ENCODE results near the gene CYB5A. TPM values are rescaled to one million over a fixed set of nuclear protein-coding genes. Genes with fewer than 3 reads are reported as not detected.

CYB5A gene
- total RNA-seq, 1 donor from 2014 or later, result 28.3 TPM

DNA sequence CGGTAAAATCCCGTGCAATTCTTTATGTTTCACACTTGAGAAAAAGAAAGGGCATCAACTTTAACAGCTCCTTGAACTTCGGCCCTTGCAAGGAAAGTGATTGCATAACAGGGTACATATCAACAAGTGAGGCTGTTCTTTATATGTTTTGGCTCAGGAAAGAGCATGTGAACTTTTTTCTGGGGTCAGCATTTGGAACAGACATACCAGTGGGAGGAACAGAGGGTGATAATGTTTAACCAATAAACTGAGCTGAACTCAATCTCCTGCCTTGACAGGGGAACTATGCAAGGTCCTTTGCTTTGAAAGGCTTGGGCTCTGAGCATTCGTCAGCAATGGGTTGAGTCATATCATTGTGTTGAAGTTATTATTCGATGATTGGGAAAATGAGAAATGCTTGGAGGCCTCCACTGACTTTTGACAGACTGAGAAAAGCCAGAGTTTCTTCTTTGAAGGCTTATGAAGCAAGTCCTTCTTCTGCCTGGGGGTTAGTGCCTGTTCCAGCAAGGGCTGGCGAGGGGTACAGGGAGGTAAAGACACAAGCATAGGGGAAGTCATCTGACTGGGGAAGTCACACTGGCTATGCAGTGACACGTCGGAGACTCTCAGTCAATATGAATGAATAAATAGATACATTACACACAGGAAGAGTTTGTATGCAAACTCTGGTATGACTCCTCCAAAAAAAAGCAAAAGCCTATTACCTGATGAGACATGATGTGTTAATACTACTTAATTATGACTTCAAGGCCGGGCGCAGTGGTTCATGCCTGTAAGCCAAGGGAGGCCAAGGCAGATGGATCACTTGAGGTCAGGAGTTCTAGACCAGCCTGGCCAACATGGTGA lies 57.2 kb downstream of the CYB5A start:
- Mint-ChIP-seq H3K27me3 (ENCODE audit: unreplicated experiment) (peaks cover 11% of the 10 kb centered on the region), H3K36me3 (ENCODE audit: unreplicated experiment) (peaks cover 5% of the 10 kb centered on the region), H3K4me1 (ENCODE audit: low read depth, unreplicated experiment) (no peaks in the 10 kb centered on the region), H3K27ac (ENCODE audit: unreplicated experiment) (no peak overlapping the region), H3K9me3 (ENCODE audit: unreplicated experiment) (peaks cover 2% of the 10 kb centered on the region), H3K4me3 (ENCODE audit: unreplicated experiment) (no peak overlapping the region)
- DNase-seq, result no peak
- TF ChIP-seq, protein P1, sequence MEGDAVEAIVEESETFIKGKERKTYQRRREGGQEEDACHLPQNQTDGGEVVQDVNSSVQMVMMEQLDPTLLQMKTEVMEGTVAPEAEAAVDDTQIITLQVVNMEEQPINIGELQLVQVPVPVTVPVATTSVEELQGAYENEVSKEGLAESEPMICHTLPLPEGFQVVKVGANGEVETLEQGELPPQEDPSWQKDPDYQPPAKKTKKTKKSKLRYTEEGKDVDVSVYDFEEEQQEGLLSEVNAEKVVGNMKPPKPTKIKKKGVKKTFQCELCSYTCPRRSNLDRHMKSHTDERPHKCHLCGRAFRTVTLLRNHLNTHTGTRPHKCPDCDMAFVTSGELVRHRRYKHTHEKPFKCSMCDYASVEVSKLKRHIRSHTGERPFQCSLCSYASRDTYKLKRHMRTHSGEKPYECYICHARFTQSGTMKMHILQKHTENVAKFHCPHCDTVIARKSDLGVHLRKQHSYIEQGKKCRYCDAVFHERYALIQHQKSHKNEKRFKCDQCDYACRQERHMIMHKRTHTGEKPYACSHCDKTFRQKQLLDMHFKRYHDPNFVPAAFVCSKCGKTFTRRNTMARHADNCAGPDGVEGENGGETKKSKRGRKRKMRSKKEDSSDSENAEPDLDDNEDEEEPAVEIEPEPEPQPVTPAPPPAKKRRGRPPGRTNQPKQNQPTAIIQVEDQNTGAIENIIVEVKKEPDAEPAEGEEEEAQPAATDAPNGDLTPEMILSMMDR (IDR thresholded peaks at IDR 0.05; ENCODE audit: partially characterized antibody, unreplicated experiment), result no peak

DNA sequence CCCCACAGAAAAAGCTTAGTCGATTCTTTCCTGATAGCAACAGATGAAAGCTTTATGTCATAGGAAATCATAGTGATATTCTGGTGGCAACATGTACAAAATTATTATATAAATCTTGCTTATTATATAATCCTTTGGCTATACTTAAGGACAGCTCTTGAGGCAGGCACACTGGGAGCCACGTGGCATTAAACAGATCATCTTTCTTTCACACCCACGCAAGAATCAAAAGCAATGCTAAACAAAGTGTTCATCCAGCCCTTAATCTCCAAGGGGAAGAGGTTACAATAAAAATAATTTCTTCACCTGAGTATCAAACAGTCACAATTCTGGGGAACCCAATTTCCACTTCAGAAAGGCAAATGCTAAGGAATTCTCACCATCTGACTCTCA lies 57.8 kb downstream of the CYB5A start:
- TF ChIP-seq, protein P1 (IDR thresholded peaks at IDR 0.05; ENCODE audit: partially characterized antibody, unreplicated experiment), result no peak
- H3K9me3 Mint-ChIP-seq (ENCODE audit: unreplicated experiment), result peaks cover 2% of the 10 kb centered on the region
- no peak overlapping the region for H3K4me3 Mint-ChIP-seq (ENCODE audit: unreplicated experiment)
- peaks cover 5% of the 10 kb centered on the region for H3K36me3 Mint-ChIP-seq (ENCODE audit: unreplicated experiment)
- no peaks in the 10 kb centered on the region for H3K4me1 Mint-ChIP-seq (ENCODE audit: low read depth, unreplicated experiment)
- no peak for DNase-seq
- H3K27me3 Mint-ChIP-seq (ENCODE audit: unreplicated experiment), result peaks cover 11% of the 10 kb centered on the region
- no peak overlapping the region for H3K27ac Mint-ChIP-seq (ENCODE audit: unreplicated experiment)

DNA sequence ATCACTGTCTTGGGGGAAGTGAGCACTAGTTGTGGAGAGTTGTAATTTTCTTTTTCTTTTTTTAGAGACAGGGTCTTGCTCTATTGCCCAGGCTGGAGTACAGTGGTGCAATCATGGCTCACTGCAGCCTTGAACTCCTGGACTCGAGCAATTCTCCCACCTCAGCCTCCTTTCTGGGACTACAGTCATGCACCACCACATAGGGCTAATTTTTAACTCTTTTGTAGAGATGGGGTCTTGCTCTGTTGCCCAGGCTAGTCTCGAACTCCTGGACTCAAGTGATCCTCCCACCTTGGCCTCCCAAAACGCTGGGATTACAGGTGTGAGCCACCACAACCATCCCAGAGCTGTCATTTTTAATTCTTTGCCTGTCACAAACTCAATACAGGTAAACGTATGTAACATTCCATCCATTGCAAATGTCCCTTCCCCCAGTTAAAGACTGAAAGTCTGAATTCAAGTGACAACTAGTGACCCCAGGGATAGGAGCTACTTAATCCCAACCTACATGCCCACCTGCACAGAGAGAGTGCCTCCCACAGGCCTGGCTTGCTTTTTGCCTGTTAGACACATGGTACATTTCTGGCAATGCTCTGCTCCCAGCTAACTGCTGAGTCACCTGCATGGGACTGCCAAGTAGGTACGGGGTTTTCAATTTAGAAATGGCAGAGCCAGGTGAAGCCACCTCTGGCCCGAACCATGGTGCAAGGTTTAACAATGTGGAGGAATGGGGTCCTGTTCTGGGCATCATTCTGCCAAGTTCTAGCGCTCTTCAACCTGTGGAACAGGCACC lies 60.6 kb downstream of the CYB5A start:
- no peak for DNase-seq
- TF ChIP-seq, protein P1 (IDR thresholded peaks at IDR 0.05; ENCODE audit: partially characterized antibody, unreplicated experiment), result no peak
- Mint-ChIP-seq H3K4me1 (ENCODE audit: low read depth, unreplicated experiment) (no peaks in the 10 kb centered on the region), H3K9me3 (ENCODE audit: unreplicated experiment) (no peaks in the 10 kb centered on the region), H3K4me3 (ENCODE audit: unreplicated experiment) (no peak overlapping the region), H3K27ac (ENCODE audit: unreplicated experiment) (no peak overlapping the region), H3K27me3 (ENCODE audit: unreplicated experiment) (peaks cover 8% of the 10 kb centered on the region), H3K36me3 (ENCODE audit: unreplicated experiment) (no peaks in the 10 kb centered on the region)

DNA sequence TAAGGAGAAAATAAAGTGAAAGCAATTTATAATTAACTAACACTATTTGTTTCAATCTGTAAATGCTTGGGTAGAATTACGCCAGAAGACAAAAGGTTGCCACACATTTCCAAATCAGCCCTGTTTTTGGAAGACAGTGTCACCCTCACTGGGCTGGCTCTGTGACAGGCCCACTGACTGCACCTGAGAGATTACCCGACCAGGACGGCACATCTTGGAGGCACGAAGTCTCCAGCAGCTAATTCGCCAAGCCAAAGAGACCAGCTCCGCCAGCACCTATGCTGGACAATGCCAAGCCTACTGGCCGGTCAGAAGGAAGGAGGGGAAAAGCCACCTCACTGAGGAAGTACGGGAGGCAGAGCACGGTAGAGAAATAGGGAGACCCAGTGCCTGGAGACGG lies 61.9 kb downstream of the CYB5A start:
- H3K36me3 Mint-ChIP-seq (ENCODE audit: unreplicated experiment), result no peaks in the 10 kb centered on the region
- no peak for DNase-seq
- no peak overlapping the region for H3K27ac Mint-ChIP-seq (ENCODE audit: unreplicated experiment)
- TF ChIP-seq, protein P1 (IDR thresholded peaks at IDR 0.05; ENCODE audit: partially characterized antibody, unreplicated experiment), result no peak
- H3K4me3 Mint-ChIP-seq (ENCODE audit: unreplicated experiment), result no peak overlapping the region
- no peaks in the 10 kb centered on the region for H3K4me1 Mint-ChIP-seq (ENCODE audit: low read depth, unreplicated experiment)
- H3K9me3 Mint-ChIP-seq (ENCODE audit: unreplicated experiment), result no peaks in the 10 kb centered on the region
- H3K27me3 Mint-ChIP-seq (ENCODE audit: unreplicated experiment), result peaks cover 8% of the 10 kb centered on the region

DNA sequence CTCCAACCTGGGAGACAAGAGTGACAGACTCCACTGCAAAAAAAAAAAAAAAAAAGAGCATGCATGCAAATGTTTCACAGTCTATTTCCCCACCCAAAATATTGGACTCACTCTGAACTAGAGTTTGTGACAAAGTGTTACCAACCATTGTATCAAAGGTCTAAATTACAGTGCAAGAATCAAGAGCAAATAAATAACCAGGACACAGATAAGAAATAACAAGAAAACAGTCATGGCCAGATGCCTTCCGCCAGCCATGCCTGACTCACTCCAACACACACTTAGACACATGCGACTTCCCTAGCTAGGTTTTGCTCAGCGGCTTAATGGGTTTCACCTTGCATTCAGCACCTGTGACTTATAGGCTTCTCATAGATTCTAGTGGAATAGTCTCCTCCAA lies 62.8 kb downstream of the CYB5A start:
- no peak for DNase-seq
- TF ChIP-seq, protein P1 (IDR thresholded peaks at IDR 0.05; ENCODE audit: partially characterized antibody, unreplicated experiment), result no peak
- Mint-ChIP-seq H3K9me3 (ENCODE audit: unreplicated experiment) (no peaks in the 10 kb centered on the region), H3K36me3 (ENCODE audit: unreplicated experiment) (no peaks in the 10 kb centered on the region), H3K4me3 (ENCODE audit: unreplicated experiment) (no peak overlapping the region), H3K4me1 (ENCODE audit: low read depth, unreplicated experiment) (no peaks in the 10 kb centered on the region), H3K27me3 (ENCODE audit: unreplicated experiment) (peaks cover 8% of the 10 kb centered on the region), H3K27ac (ENCODE audit: unreplicated experiment) (no peak overlapping the region)
